ENCODE results near the gene ARHGEF1.

Gene ARHGEF1

DNA sequence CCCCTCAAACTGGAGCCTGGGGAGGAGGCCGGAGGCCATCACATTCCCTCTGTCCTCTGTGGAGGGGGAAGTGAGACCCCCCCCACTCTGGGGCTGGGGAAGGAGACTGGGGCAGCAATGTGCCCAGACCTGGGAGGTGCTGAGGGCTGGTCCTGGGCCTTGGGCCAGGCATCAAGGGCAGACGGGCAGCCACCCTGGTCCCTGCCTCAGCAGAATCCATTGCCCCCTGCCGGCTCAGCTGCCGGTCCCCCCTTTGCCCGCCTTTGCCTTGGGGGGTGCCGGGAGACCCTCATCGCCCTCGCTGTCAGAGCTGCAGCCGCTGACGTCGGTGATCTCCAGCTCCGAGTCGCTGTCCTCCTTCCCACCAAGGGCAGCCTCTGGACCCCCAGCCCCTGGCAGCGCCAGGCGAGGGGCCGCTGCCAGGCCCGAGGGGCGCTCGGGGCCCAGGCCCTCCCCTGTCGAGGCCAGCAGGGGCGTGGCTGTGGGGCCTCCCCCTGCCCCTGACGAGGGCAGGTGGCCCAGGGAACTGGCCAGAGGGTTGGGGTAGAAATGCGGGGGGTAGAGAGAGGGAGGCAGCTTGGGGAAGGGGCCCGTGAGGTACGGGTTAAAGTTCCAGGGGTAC, 25.1 kb downstream of the ARHGEF1 start:
- no peaks in the 10 kb centered on the region for H3K9me3 Mint-ChIP-seq
- H3K27ac Mint-ChIP-seq, result no peak overlapping the region
- TF ChIP-seq, protein P1, sequence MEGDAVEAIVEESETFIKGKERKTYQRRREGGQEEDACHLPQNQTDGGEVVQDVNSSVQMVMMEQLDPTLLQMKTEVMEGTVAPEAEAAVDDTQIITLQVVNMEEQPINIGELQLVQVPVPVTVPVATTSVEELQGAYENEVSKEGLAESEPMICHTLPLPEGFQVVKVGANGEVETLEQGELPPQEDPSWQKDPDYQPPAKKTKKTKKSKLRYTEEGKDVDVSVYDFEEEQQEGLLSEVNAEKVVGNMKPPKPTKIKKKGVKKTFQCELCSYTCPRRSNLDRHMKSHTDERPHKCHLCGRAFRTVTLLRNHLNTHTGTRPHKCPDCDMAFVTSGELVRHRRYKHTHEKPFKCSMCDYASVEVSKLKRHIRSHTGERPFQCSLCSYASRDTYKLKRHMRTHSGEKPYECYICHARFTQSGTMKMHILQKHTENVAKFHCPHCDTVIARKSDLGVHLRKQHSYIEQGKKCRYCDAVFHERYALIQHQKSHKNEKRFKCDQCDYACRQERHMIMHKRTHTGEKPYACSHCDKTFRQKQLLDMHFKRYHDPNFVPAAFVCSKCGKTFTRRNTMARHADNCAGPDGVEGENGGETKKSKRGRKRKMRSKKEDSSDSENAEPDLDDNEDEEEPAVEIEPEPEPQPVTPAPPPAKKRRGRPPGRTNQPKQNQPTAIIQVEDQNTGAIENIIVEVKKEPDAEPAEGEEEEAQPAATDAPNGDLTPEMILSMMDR (IDR thresholded peaks at IDR 0.05; ENCODE audit: unreplicated experiment in 3 of 3), result no peak
- H3K4me1 Mint-ChIP-seq, result peaks cover 4% of the 10 kb centered on the region
- H3K36me3 Mint-ChIP-seq (ENCODE audit: low read depth), result peaks cover 28% of the 10 kb centered on the region
- H3K4me3 Mint-ChIP-seq, result no peak overlapping the region
- peaks cover 38% of the 10 kb centered on the region for H3K27me3 Mint-ChIP-seq (ENCODE audit: low read depth)

DNA sequence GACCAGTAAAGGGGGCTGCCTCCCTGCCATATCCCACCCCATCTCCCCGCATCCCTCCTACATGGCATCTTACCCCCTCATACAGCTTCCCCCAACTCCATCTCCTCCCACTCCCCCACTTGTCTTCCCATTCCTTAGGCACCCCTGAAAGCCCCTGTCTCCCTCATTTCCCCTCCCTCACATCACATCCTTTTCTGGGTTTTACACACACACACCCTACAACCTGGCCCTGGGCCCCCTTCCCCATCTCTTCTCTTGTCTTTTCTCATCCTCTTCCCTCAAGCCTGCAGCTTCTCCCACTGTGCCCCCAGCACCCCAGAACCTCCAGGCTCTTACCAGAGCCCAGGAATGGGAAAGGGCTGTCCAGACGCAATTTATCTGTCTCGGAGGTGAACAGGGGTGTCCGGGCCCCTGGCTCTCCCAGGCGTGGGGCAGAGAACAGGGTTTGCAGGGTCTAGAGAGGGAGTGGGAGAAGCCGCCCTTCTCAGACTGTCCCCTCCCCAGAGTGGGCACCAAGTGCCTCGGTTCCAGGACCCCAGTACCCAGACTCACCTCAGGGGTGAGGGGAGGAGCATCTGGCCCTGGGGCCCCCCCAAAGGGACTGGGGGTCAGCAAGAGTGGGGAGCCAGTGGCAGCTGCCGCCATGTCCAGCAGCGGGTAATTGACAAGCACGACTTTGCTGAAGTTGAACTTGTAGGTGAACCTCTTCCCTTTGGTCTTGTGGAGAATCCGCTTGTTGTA, 25.9 kb downstream of the ARHGEF1 start:
- H3K9me3 Mint-ChIP-seq, result no peaks in the 10 kb centered on the region
- peaks cover 46% of the 10 kb centered on the region for H3K27me3 Mint-ChIP-seq (ENCODE audit: low read depth)
- TF ChIP-seq, protein P1 (IDR thresholded peaks at IDR 0.05; ENCODE audit: unreplicated experiment in 3 of 3), result no peak
- no peak overlapping the region for H3K27ac Mint-ChIP-seq
- H3K36me3 Mint-ChIP-seq (ENCODE audit: low read depth), result peaks cover 23% of the 10 kb centered on the region
- H3K4me3 Mint-ChIP-seq, result no peak overlapping the region
- H3K4me1 Mint-ChIP-seq, result peaks cover 4% of the 10 kb centered on the region

DNA sequence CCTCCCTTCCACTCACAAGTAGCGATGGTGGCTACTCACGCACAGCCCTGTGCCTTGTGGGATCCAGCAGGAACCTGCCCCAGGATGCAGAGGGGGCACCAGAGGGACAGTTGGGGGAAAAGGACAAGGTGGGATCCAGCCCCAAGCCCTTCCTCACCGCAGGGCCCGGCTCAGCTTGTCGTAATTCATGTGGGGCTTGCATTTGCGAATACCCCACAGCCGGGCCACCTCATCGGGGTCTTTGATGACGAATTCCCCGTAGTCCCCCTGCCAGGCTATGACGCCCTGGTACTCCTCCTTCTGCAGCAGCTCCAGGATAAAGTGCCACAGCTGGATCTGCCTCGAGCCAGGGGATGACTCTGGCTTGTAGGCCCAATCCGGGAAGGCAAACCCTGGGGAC, 26.7 kb downstream of the ARHGEF1 start:
- Mint-ChIP-seq H3K9me3 (no peaks in the 10 kb centered on the region), H3K27me3 (ENCODE audit: low read depth) (peaks cover 53% of the 10 kb centered on the region), H3K36me3 (ENCODE audit: low read depth) (peaks cover 16% of the 10 kb centered on the region), H3K4me3 (no peak overlapping the region), H3K4me1 (peaks cover 4% of the 10 kb centered on the region), H3K27ac (no peak overlapping the region)
- TF ChIP-seq, protein P1 (IDR thresholded peaks at IDR 0.05; ENCODE audit: unreplicated experiment in 3 of 3), result no peak

DNA sequence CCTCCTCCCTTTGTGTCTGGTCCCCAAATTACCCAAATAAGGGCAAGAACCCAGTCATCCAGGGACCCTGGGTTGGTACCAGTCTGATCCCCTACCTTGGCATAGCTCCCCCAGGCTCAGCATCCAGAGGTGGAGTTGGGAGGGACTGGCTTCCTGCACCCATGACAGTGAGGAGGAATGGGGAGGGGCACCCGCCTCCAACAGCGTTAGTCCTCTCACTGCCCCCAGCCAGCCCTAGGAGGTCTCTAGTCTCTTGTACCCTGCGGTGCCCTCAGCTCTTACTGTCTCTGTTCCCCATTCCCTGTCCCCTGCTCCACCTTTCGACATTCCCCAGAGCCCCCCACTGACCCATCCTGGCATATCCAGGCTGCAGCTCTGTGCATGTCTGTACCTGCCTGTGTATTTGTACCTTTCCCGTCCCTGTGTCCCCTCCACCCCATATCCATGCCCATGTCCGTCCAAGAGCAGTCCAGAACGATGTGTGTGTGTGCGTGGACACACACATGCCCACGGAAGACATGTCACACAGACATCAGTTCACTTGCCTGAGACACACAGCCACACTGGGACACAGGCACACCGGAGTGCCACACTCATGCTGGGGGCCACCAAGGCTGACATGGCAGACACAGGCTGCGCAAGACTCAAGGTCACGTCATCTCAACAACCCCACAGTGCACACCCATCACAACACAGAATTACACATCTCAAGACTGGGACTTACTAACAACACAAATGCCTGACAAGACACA, 27.4 kb downstream of the ARHGEF1 start:
- no peak overlapping the region for H3K4me3 Mint-ChIP-seq
- TF ChIP-seq, protein P1 (IDR thresholded peaks at IDR 0.05; ENCODE audit: unreplicated experiment in 3 of 3), result no peak
- H3K27ac Mint-ChIP-seq, result no peak overlapping the region
- peaks cover 9% of the 10 kb centered on the region for H3K36me3 Mint-ChIP-seq (ENCODE audit: low read depth)
- peaks cover 53% of the 10 kb centered on the region for H3K27me3 Mint-ChIP-seq (ENCODE audit: low read depth)
- H3K4me1 Mint-ChIP-seq, result peaks cover 4% of the 10 kb centered on the region
- no peaks in the 10 kb centered on the region for H3K9me3 Mint-ChIP-seq

DNA sequence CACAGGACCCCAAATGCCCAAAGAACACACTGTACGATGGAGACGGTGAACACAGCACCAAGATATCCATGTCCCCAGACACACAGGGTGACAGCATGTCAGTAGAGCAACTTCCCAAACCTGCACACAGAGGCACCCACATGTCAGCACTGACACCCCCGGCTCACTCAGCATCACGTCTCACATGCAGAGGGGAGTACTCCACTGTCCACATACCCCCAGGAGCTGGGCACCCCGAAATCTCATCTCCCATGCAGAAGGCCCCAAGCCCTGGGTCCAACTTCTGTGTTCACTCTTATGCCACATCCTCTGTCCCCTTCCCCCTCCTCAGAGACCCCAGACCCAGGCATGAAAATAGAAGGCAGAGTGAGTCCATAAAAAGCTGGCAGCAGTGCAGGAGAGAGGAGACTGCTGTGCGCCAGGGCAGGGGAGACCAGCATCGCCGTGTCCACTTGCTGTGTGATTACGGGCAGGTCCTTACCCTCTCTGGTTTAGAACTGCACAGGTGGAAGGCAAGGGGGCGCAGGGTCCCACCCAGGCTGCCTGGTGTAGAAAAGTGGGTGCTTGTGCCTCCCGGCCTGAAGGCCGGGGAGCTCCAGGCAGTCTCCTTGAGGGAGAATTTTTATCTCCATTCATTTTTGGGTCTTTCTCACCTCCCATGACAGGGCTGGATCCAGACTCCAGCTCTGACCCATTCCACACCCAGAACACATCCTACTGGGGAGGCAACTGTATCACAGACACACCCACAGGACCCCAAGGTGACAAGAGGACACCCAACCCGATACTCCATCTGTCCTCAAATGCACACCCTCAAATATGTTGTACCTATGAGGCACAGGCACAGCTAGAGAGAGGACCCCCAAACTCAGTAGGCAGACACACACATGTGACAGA, 28.3 kb downstream of the ARHGEF1 start:
- H3K9me3 Mint-ChIP-seq, result no peaks in the 10 kb centered on the region
- TF ChIP-seq, protein P1 (IDR thresholded peaks at IDR 0.05; ENCODE audit: unreplicated experiment in 3 of 3), result no peak
- peaks cover 53% of the 10 kb centered on the region for H3K27me3 Mint-ChIP-seq (ENCODE audit: low read depth)
- H3K4me3 Mint-ChIP-seq, result no peak overlapping the region
- no peak overlapping the region for H3K27ac Mint-ChIP-seq
- H3K4me1 Mint-ChIP-seq, result peaks cover 4% of the 10 kb centered on the region
- peaks cover 3% of the 10 kb centered on the region for H3K36me3 Mint-ChIP-seq (ENCODE audit: low read depth)

Measured in nephron (organoid).